ENCODE results near the gene PFN2.
A peak's percentile ranks its signal among the peaks of the same experiment; 100 is the strongest.
"Not testable (repeated sequence)": the region's sequence is repeated elsewhere in the genome, so short reads cannot be mapped to it uniquely, and the experiment has no call there.

Gene PFN2, protein sequence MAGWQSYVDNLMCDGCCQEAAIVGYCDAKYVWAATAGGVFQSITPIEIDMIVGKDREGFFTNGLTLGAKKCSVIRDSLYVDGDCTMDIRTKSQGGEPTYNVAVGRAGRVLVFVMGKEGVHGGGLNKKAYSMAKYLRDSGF

DNA sequence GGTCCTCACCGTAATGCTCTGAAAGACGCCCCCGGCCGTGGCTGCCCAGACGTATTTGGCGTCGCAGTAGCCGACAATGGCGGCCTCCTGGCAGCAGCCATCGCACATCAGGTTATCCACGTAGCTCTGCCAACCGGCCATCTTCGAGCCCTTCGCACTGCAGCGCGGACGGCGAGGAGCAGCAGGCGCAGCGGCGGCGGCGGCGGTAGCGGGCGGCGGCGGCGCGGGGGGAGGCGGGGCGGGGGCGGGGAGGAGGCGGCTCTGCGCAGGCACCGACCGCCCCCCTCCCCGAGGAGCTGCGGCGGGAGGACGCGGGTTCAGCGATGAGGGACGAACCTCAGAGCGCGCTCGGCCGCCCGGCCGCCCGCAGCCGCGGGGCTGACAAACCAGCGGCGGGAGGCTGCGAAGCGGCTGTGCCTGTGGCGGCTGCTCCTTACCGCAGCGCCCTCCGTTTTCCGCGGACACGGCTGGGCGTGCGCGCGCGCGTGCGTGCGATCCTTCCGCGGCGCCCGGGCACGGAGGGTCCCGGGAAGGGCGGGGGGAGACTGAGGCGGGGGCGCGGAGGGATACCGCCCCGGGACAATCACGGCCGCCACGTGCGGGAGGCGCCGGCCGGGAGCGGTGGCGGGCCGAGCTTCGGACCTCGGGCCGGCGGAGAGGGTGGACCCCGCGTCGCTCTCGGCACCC is at the start of gene PFN2:
PFN2 (minus strand) TSS at position 180 of the 687 bp plus-strand sequence; CDS start at position 141, 39 bp downstream.
- DNase-seq (ENCODE audit: low read depth in 2 of 2) = peak in 1 of 2 donors; percentile 16

DNA sequence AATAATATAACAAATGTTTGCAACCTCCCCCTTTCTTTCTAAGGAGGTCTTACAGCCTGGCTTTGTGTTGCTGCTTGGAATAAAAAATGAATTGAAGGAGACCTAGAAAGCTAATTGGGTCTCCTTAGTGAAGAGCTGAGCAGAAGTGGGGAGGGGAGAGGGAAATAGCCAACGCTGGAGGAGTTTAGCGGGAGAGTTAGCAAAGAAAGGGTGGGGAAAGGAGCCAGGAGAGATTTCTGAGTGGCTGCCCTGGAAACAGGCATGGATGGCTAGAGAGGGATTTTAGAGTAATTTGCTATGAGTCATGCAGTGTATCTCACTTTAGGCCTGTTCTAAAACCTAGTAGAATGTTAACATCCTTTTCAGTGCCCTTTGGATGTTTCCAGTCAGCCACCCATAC is 45.2 kb upstream of the PFN2 start:
- no peak for DNase-seq (ENCODE audit: low read depth in 2 of 2)

DNA sequence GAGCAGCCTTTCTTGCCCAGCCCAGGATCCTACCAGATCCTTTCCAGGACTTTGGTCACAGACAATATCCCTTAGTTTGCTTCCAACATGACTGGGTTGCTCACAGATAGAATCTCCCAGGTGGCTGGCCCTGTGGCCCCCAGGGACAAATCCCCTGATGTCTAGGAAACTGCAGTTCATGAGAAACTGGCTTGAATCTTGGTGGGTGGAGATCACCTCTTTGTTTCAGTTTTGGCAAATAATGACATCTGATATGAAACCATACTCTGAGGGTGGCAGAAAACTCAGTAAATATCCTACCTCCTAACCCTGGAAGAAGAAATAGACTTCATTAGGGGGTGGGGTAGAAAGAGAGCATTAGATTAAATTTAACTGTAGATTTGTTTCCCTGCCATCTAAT is 44.1 kb upstream of the PFN2 start:
- no peak for DNase-seq (ENCODE audit: low read depth in 2 of 2)

DNA sequence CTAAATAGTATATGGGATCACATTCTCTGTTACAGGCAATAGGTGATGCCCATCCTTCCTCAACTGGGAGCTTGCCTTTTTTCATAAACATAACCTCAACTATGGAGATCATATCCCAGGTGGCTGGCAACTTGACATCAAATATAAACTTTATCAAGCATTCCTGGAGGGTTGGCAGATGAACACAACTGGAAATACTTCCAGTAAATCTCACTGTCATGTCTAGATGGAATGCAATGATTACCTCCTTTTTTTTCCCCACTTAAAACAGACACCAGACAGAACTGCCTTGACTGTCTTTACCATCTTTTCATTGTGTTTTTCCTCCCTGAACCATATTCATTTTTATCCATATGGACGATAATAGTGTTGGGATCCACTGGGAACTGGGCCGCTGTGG is 43.1 kb upstream of the PFN2 start:
- DNase-seq (ENCODE audit: low read depth in 2 of 2) = no peak

DNA sequence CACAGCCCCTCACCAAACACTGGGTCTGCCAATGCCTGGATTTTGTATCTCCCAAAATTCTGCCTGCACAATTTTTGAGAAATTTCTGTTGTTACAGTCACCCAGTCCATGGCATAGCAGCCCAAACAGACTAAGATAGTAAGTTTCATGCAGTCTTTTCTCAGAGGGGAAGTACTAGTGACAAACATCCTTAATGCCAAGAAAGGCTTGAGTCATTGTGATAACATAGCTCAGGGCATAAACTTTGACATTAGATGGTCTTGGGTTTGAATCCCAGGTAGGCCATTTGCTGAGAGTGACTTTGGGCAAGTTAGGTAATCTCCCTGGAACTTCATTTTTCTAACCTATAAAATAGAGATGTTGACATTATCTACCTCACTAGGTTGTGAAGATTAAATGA is 36.1 kb upstream of the PFN2 start:
- DNase-seq (ENCODE audit: low read depth in 2 of 2) = no peak

DNA sequence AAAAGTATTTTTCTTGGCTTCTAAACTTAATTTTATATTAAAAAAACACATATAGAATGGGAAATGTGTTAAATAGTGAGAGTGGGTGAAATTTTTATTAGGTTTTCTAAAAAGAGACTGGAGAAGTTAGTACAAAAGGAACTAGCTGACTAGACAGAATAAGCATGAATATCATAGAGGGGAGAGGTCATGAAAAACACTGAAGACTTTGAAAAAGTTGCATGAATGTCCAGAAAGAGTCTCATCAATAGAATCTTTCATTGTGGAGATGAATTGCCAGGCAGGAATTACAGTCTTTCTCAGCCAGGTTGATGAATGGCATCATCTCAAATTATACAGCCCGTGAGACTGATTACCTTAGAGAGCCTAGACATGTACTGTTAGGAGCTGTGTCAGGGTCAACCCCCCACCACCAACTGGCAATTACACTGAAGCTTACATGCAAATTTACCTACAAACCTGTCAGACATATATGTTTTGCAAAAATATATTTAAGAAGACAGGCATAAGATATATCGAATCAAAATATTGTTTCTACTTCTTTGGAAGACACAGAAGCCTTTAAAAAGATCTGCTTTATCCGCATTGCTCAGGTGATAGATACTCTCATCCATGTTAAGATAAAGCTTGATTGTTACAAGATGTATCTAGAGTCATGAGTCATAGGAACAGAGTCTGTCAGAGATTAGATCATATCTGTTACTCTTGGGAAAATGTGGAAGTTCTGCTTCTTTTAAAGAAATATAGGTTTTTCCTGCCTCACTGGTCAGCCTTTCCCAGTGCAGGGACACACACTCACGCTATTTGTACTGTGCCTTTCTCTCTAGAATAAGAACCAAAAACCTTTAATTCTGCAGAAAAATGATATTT is 34.8 kb upstream of the PFN2 start:
- no peak for DNase-seq (ENCODE audit: low read depth in 2 of 2)

DNA sequence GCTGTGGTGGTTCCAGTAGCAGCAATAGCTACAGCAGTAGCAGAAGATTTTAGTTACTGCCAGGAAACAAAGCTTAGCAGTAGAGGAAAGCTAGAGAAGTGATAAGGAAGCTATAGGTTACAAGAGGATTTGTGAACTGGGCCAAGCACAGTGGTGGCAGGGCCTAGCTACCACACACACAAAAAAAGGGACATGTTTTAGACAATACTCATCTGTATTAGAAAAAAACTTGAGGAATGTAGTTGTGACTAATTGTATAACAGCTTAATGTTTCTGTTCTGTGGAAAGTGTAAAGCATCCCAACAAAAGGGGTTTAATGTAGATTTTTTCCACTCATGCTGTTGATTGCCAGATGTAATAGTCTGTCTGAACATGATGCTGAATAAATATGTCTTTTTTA is 29.9 kb upstream of the PFN2 start:
- DNase-seq (ENCODE audit: low read depth in 2 of 2) = no peak

DNA sequence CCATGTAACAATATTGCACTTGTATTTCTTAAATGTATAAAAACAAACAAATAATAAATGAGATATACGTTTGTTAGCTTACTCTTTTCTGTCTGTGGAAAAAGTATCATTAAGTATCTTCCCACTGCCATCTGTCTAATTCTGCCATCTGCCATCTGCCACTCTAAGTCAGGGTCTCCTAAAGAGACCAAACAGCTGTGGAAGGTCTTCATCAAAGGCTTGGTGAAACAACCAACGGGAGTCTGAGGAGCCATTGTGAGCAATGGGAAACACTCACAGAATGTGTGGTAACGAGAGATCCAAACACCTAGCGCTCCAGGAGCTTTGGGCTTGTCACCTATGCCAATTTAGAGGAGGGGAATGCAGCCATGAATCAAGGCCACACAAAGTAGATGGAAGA is 28.7 kb upstream of the PFN2 start:
- DNase-seq (ENCODE audit: low read depth in 2 of 2) = no peak

DNA sequence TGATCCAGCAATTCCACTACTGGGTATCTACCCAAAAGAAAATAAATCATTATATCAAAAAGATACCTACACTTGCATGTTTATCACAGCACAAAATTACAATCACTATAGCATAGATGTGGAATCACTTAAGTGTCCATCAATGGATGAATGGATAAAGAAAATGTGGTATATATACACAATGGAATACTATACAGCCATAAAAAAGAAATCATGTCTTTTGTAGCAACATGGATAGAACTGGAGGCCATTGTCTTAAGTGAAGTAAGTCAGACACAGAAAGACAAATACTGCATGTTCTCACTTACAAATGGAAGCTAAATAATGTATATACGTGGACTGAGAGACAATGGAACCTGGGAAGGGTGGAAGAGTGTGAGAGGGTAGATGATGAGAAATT is 28.3 kb upstream of the PFN2 start:
- DNase-seq (ENCODE audit: low read depth in 2 of 2) = no peak

DNA sequence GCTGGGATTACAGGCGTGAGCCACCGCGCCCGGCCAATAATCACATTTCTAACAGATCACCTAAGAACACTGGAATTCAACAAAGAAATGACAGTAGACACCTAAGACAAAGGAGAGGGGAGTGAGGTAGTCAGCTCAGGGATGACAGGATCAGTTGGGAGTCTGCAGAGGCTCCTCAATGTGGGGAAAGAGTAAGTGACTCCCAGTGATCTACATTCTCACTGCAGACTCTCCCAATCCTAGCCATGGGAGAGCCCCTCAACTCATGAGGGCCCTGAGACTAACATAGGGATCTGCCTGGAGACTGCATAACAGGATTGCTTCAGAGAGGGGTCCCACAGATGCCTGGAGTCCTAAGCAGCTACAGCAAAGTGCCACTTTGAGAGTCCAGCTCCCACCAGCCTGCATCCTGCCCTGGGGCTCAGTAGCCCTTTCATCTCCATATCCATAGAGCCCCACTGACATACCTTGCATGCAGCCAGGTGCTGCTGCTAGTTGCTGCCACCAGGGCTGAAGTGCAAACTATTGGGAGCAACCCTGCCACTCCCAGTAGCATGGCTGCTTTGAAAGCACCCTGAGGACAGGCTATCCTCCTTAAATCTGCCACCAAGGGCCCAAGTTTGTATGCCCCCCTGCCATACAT is 21.8 kb upstream of the PFN2 start:
- no peak for DNase-seq (ENCODE audit: low read depth in 2 of 2)

DNA sequence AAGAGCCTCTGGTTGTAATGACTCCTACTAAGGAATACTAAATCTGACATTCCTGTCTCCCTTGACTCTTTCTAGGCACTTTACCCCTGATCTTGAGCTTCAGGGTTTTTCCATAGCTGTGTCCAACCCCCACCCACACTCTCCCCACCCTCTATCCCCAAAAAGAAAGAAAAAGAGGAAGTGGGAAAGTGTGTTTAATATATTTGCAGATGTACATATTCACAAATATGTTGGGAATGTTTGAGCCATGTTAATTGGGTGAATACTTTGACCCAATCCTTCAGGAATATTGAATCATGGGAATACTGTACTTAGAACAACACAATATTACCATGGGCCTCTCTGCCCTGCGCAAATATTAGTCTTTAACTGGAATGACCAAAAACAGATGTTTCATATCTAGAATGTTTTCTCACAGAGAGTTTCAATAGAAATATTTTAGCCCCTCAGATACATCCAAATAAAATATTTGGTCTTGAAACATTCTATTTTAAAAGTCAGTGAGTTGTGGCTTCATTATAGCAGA is 19.8 kb upstream of the PFN2 start:
- DNase-seq (ENCODE audit: low read depth in 2 of 2) = no peak

DNA sequence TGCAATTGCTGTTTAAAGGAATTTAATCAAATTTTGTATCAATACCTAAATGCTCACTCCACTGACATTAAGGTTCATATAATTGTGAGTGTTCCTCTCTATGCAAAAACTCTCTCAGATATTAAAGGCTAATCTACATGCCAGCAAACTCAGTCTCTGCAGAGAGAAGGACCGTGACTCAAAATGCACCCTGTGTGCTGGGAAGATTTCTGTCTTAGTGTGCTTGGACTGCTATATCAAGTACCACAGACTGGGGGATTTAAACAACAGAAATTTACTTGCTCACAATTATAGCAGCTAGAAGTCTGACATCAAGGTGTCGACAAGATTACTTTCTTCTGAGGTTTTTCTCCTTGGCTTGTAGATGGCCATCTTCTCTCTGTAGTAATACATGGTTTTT is 18.6 kb upstream of the PFN2 start:
- DNase-seq (ENCODE audit: low read depth in 2 of 2) = no peak

DNA sequence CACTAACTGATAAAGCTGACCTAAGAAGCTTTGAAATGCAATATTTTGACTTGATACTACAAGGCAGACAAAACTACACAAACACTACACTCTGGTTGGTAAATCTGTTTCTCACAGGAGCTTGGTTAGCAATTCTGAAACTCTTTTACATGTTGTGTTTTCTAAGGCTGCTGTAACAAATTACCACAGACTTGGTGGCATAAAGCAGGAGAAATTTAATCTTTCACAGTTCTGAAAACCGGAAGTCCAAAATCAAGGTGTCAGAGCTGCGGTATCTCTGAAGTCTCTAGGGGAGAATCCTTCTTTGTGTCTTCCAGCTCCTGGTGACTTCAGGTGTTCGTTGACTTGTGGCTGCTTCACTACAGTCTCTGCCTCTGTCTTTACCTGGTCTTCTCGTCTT is 12.9 kb upstream of the PFN2 start:
- no peak for DNase-seq (ENCODE audit: low read depth in 2 of 2)

DNA sequence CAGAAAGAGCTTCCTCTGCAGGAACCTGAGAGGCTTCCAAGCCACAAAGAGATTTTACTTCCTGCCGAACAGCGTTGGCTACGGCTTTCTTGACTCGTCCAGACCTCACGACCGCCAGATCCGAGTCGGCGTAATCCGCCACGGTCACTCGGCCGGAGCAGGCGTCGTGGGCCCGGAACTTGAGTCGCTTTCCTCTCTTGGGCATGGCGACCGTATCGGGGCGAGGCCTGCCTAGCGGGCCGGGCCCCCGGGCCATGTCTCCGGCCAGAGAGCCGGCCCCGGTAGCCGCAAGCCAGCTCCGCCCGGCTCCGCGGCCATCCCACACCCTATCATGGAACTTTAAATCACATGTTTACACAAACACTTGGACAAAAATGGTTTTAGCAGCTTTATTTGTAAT is 12.4 kb upstream of the PFN2 start:
- not testable (repeated sequence) for DNase-seq (ENCODE audit: low read depth in 2 of 2)

DNA sequence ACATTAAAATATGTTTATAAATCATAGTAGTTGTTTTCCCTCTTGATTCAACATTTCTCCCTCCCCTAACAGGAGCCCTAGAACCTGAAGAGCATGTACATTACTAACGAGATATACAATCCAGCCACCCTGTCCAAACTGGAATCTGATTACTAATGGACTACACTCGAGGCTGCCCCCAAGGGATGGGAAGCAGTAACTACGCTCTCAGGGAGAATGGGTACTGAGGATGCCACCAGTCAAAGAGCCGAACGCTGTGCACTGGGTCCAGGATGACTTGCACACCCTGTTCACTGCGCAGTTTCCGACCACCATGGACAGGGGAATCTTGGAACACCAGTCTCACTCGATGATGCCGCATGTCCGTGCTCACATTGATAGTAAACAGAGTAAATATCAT is 11.3 kb upstream of the PFN2 start:
- DNase-seq (ENCODE audit: low read depth in 2 of 2) = not testable (repeated sequence)

DNA sequence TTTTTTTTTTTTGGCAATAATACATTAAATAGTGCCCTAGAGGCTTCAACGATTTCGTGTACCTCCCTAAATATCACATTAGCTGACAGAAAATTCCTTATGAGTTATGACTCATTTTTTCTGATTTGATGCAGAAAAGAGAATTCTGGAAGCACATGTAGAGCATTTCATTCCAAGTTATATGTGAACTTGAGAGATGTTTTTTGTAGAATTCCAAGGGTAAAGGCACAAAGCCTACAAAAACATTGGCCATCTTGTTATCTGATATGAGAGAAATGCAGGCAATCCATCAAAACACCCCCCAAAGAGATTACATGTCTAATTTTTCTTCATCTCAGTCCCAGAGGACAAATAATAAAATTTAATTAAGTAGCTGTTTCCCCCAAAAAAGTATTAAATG is 6.7 kb upstream of the PFN2 start:
- DNase-seq (ENCODE audit: low read depth in 2 of 2) = no peak

DNA sequence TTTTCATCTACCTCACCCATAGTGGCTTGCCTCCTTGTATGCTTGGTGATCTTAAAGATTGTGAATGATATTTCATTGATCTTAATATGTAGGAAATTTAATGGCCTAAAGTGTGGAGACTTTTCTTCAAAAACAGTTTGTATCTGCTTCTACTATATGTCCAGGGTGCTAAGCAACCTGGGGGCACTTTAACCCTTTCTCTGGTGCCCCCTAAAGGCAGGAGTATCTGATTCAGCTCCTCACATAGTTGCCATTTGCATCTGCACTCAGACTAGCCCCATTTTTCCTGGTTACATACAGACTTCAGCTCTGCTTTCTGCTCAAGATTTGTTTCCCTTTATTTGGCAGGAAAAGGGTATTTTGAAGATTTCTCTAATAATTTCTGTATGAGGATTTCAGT is 5.2 kb upstream of the PFN2 start:
- no peak for DNase-seq (ENCODE audit: low read depth in 2 of 2)

DNA sequence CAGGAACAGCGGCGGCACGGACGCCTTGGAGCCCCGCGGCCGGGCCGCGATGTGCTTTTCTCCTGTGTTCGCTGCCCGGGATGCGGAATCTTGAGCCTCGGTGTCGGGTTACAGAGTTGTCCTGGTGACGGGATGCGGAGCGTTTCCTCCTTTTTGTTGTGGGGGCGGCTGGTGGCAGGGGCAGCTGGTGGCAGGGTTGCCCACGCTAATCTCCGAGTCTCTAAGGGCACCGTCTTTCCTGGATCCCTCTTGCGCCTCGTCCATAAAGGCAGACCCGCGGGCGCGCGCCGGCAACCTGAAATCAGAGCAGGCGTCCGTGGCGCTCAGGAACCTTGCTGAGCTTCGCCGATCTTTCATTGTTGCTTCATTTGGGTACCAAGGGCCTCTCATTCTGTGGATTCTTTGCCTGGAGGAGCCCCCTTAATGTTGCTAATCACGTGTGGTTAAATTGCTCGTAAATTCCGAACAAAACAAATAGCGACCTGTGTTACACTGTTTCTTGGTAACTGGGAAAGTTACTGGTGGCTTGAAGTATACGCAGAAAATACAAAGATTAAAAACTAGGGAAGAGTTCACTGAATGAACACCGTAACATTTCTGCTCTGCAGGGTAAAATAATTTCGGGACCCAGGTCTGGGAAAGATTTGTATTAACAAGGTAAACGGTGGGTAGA is 844 bp upstream of the PFN2 start:
- DNase-seq (ENCODE audit: low read depth in 2 of 2) = peak in 1 of 2 donors; percentile 1

DNA sequence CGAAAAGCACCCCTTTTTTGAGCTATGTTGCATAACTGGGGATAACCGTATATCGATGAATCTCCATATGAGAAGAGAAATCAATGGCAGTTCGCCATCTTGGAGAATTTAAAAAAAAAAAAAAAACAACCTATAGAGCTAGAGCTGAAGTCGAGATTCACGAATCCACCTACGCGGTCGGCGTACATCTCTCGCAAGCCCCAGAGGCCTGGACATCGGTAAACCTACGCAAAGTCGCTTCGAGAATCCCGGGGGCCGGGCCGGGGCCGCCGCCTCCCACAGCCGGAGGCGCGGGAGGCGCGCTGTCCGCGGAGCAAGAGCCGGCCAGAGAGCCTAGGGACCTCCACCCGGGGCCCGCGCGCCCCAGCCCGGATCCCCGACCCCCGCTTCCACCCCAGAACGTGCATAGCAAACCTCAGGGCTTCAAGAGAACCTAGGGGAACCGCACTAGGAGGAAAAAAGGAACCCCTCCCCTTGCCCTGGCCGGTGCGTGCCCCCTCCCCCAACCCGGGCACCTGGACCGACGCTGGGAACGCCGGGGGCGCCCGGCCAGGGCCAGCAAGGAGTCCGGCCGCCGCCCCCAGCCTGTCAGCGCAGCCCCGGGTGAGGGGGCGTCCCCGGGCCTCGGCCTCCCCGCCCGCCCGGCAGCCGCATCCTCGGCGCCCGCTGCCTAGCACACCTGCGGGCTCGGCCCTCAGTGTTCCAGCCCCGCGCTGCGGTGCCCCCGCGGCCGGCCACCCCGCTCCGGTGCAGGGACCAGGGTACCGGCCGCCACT is 567 bp downstream of the PFN2 start:
- peak; percentile 48 to 54 for DNase-seq (ENCODE audit: low read depth in 2 of 2)

DNA sequence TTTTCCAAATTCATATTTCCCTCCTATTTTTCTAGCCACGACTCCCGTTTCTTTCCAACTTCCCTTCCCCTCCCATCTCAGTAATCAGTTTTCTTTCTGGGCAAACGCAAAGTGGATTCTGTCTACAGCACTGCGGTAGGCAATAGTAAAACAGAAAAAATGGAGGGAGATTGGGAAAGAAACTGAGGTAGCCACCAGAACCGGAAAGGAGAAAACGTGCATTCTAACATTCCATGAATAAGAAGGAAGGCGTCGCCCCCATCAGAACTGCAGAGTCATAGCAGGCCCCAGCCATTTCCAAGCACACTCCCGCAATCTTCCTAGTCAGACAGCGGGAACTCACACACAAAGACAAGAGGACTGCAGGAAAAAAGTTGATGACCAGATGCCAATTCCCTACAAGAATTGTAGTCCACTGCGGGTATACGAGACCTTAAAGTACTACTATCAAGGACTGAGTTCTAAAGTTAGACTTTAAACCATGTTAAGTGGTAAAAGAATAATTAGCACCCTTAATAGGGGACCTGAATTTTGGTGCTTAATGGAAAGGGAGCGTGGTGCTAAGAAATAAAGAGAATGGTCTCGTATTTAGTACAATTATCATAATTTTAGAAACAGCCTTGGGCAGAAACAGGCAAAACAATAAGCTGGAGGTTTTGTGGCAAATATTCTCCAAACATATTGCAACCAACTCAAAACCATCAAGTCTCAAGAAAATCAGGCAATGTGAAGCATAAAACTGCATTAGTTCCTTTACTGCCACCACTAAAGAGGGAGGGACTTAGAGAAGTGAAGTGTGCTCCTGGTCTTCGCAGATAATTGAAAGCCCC is 1.4 kb downstream of the PFN2 start:
- DNase-seq (ENCODE audit: low read depth in 2 of 2) = no peak
